Measurements from ENCODE around the gene C14orf180. TPM values are rescaled to one million over a fixed set of nuclear protein-coding genes. Genes with fewer than 3 reads are reported as not detected.

The C14orf180 gene
- total RNA-seq, 1 donor from 2014 or later = not detected

GRCh38 chr14:104558231-104559027 is 21.1 kb upstream of the C14orf180 start:
- H3K9me3 Mint-ChIP-seq (ENCODE audit: unreplicated experiment) = no peaks in the 10 kb centered on the region

GRCh38 chr14:104559028-104559803 is 20.3 kb upstream of the C14orf180 start:
- no peak for FAIRE-seq
- TF ChIP-seq EZH2 (IDR thresholded peaks at IDR 0.05; ENCODE audit: insufficient read depth, low read length) = no peak
- no peak for TF ChIP-seq CTCF (IDR thresholded peaks at IDR 0.05; ENCODE audit: insufficient read depth, low read depth, low read length)

More at GRCh38 chr14:104558231-104559027, 21.1 kb upstream of the C14orf180 start:
- Histone ChIP-seq H3K27ac (ENCODE audit: low read depth, low read length) (no peak overlapping the region), H3K9me3 (ENCODE audit: insufficient read depth, low read depth, low read length) (no peaks in the 10 kb centered on the region), H3K36me3 (ENCODE audit: insufficient read depth, low read length) (no peaks in the 10 kb centered on the region), H3K4me3 (ENCODE audit: insufficient read depth, low read depth, low read length) (no peak overlapping the region), H3K4me1 (ENCODE audit: insufficient read depth, low read length) (no peaks in the 10 kb centered on the region), H3K4me2 (ENCODE audit: low read length) (no peak overlapping the region), H2AFZ (ENCODE audit: low read depth, low read length) (no peak overlapping the region), H4K20me1 (ENCODE audit: insufficient read depth, low read length) (no peaks in the 10 kb centered on the region), H3K9ac (ENCODE audit: low read length) (no peak overlapping the region), H3K79me2 (ENCODE audit: insufficient read depth, low read length) (no peaks in the 10 kb centered on the region), H3K27me3 (ENCODE audit: insufficient read depth, low read length) (no peaks in the 10 kb centered on the region)
- no peaks in the 10 kb centered on the region for H3K36me3 Mint-ChIP-seq (ENCODE audit: low read depth, unreplicated experiment)
- H3K27me3 Mint-ChIP-seq (ENCODE audit: low read depth, unreplicated experiment) = peaks cover 40% of the 10 kb centered on the region
- FAIRE-seq (no peak), DNase-seq (ENCODE audit: low read depth) (no peak)
- no peak overlapping the region for H3K4me3 Mint-ChIP-seq (ENCODE audit: unreplicated experiment)
- H3K4me1 Mint-ChIP-seq (ENCODE audit: low read depth, unreplicated experiment) = no peaks in the 10 kb centered on the region
- TF ChIP-seq CTCF (IDR thresholded peaks at IDR 0.05; ENCODE audit: insufficient read depth, low read depth, low read length) (no peak), EZH2 (IDR thresholded peaks at IDR 0.05; ENCODE audit: insufficient read depth, low read length) (no peak)
- no peak overlapping the region for H3K27ac Mint-ChIP-seq (ENCODE audit: unreplicated experiment)

More at GRCh38 chr14:104559028-104559803, 20.3 kb upstream of the C14orf180 start:
- Mint-ChIP-seq H3K36me3 (ENCODE audit: low read depth, unreplicated experiment) (no peaks in the 10 kb centered on the region), H3K27ac (ENCODE audit: unreplicated experiment) (no peak overlapping the region), H3K27me3 (ENCODE audit: low read depth, unreplicated experiment) (peaks cover 37% of the 10 kb centered on the region), H3K9me3 (ENCODE audit: unreplicated experiment) (no peaks in the 10 kb centered on the region), H3K4me3 (ENCODE audit: unreplicated experiment) (no peak overlapping the region), H3K4me1 (ENCODE audit: low read depth, unreplicated experiment) (no peaks in the 10 kb centered on the region)
- Histone ChIP-seq H3K27me3 (ENCODE audit: insufficient read depth, low read length) (no peaks in the 10 kb centered on the region), H3K4me1 (ENCODE audit: insufficient read depth, low read length) (no peaks in the 10 kb centered on the region), H3K79me2 (ENCODE audit: insufficient read depth, low read length) (no peaks in the 10 kb centered on the region), H2AFZ (ENCODE audit: low read depth, low read length) (no peak overlapping the region), H3K36me3 (ENCODE audit: insufficient read depth, low read length) (no peaks in the 10 kb centered on the region), H4K20me1 (ENCODE audit: insufficient read depth, low read length) (no peaks in the 10 kb centered on the region), H3K27ac (ENCODE audit: low read depth, low read length) (no peak overlapping the region), H3K9me3 (ENCODE audit: insufficient read depth, low read depth, low read length) (no peaks in the 10 kb centered on the region), H3K4me2 (ENCODE audit: low read length) (no peak overlapping the region), H3K9ac (ENCODE audit: low read length) (no peak overlapping the region), H3K4me3 (ENCODE audit: insufficient read depth, low read depth, low read length) (no peak overlapping the region)
- DNase-seq (ENCODE audit: low read depth) = no peak

All from astrocyte (in vitro differentiated cells and primary cell).